HepG2 (cell line): ENCODE results near the gene MYO7A.

ENCODE experiments used
- BRCA1 ChIP-seq: sonication (generic); formaldehyde crosslinking; IDR thresholded peaks from 2 replicates; pipeline ENCODE4 v1.4.0; 2020; ENCODE audit warnings: missing genetic modification reagents
- GLI4 ChIP-seq: sonication (generic); formaldehyde crosslinking; IDR thresholded peaks from 2 replicates; pipeline ENCODE4 v1.5.1; 2020; ENCODE audit warnings: missing genetic modification reagents, mild to moderate bottlenecking, moderate library complexity, borderline replicate concordance
- MATR3 ChIP-seq: sonication (generic); formaldehyde crosslinking; IDR thresholded peaks from 2 replicates; pipeline ENCODE4 v1.4.0; 2020; ENCODE audit warnings: missing genetic modification reagents

DNA sequence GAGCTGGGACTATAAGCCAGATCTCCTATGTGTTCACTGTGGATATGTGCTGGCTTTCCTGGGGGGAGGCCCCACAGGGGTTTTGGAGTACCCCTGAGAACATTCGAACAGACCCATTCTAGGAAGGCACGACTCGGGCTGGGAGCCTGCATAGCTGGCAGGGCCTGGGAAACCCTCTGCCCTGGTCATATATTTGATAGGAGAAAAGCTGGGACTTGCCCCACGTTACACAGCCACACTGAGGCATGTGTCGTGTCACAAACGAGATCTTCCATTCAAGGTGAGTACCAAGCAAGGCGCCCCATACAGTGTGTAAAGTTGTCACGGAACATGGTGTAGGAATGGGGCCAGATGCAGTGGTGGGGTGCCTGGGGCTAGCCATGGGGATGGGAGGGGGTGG, 11.2 kb downstream of the MYO7A start:
- TF ChIP-seq MATR3 (no peak), GLI4 (CRISPR knock-in tag) (no peak), BRCA1 (CRISPR knock-in tag) (no peak)
